ENCODE measurements around the gene FAM209B. TPM values are rescaled to one million over a fixed set of nuclear protein-coding genes. Genes with fewer than 3 reads are reported as not detected.

FAM209B gene
- total RNA-seq, 1 experiment from 2014 or later = 0.92 TPM

DNA sequence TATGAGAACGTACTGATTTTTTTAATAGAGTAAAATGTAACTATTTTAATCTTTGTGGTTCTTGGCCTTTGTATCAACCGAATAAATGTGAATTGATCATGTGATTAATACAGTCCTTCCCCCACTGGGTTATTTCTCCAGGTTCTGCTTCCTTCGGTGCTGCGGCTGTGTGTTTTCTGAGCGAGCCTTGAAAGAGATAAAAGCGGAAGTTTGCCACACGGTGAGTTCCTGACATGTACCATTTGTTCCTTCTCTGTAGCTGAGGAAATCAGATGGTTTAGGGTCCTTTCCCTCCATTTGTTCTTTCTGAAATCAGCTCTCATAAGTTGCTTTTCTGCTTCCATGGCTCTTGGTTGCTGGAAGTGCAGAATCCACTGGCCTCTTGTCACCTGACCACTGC lies 49.1 kb upstream of the FAM209B start:
- Histone ChIP-seq H4K20me1 (ENCODE audit: control insufficient read depth, insufficient read depth, insufficient read length) (no peaks in the 10 kb centered on the region), H3K27ac (ENCODE audit: insufficient read length, low read depth, low read length) (no peak overlapping the region), H4K8ac (replicated peaks; ENCODE audit: insufficient read length, low read depth, low read length) (no peak overlapping the region), H2BK12ac (ENCODE audit: insufficient read length, low read depth, low read length) (no peak overlapping the region), H3K18ac (ENCODE audit: insufficient read length, low read depth, low read length) (no peak overlapping the region), H3K56ac (ENCODE audit: insufficient read length, low read depth, low read length) (no peak overlapping the region), H3K4ac (ENCODE audit: low read depth, low read length) (no peak overlapping the region), H3K4me2 (ENCODE audit: insufficient read depth, insufficient read length, low read length) (no peak overlapping the region), H4K5ac (ENCODE audit: insufficient read length, low read depth, low read length) (no peak overlapping the region), H2AFZ (ENCODE audit: low read length) (no peak overlapping the region), H3K27me3 (ENCODE audit: insufficient read depth, low read length) (no peaks in the 10 kb centered on the region), H3T11ph (ENCODE audit: low read length) (no peak overlapping the region), H2BK20ac (ENCODE audit: low read depth, low read length, poor library complexity, severe bottlenecking) (no peak overlapping the region), H3K14ac (ENCODE audit: insufficient read depth, low read length) (no peak overlapping the region), H3K79me1 (ENCODE audit: insufficient read depth, low read depth, low read length, poor library complexity, severe bottlenecking) (no peaks in the 10 kb centered on the region), H4K91ac (ENCODE audit: insufficient read length, low read depth, low read length) (no peak overlapping the region), H2BK5ac (ENCODE audit: insufficient read length, low read length) (no peak overlapping the region), H3K23ac (ENCODE audit: insufficient read length, low read depth, low read length) (no peak overlapping the region), H3K4me1 (ENCODE audit: insufficient read depth, low read length) (no peaks in the 10 kb centered on the region), H3K79me2 (ENCODE audit: insufficient read depth, low read length) (no peaks in the 10 kb centered on the region), H2BK15ac (ENCODE audit: low read depth, low read length) (no peak overlapping the region), H3K23me2 (ENCODE audit: insufficient read length, low read depth, low read length, poor library complexity, severe bottlenecking) (no peaks in the 10 kb centered on the region), H3K9ac (ENCODE audit: extremely low read depth, insufficient read length, low read length) (no peak overlapping the region), H2BK120ac (ENCODE audit: low read depth, low read length, poor library complexity, severe bottlenecking) (no peak overlapping the region), H2AK5ac (ENCODE audit: insufficient read length, low read length) (no peak overlapping the region), H3K9me3 (ENCODE audit: control insufficient read depth, low read depth, low read length) (no peaks in the 10 kb centered on the region)
- no peak for DNase-seq
- Mint-ChIP-seq H3K36me3 (ENCODE audit: insufficient read depth in 1 of 3, low read depth in 3 of 3) (peaks cover 12 to 48% (median 38%) of the 10 kb centered on the region in 3 experiments; a peak in 6 of 7 replicates), H3K27ac (no peak overlapping the region), H3K27me3 (ENCODE audit: low read depth) (no peaks in the 10 kb centered on the region), H3K9me3 (no peaks in the 10 kb centered on the region), H3K4me1 (no peaks in the 10 kb centered on the region), H3K4me3 (no peak overlapping the region)
- no CpG with 5 or more reads among the region's 7 CpGs for WGBS (ENCODE audit: extremely low coverage, insufficient read length, low lambda C conversion rate)
- TF ChIP-seq, protein P1, sequence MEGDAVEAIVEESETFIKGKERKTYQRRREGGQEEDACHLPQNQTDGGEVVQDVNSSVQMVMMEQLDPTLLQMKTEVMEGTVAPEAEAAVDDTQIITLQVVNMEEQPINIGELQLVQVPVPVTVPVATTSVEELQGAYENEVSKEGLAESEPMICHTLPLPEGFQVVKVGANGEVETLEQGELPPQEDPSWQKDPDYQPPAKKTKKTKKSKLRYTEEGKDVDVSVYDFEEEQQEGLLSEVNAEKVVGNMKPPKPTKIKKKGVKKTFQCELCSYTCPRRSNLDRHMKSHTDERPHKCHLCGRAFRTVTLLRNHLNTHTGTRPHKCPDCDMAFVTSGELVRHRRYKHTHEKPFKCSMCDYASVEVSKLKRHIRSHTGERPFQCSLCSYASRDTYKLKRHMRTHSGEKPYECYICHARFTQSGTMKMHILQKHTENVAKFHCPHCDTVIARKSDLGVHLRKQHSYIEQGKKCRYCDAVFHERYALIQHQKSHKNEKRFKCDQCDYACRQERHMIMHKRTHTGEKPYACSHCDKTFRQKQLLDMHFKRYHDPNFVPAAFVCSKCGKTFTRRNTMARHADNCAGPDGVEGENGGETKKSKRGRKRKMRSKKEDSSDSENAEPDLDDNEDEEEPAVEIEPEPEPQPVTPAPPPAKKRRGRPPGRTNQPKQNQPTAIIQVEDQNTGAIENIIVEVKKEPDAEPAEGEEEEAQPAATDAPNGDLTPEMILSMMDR (conservative IDR thresholded peaks at IDR 0.05) = no peak
